Stimulated activated CD8-positive, alpha-beta memory T cell treated with anti-CD3 and anti-CD28 coated beads, Interleukin-7, amount 100 ng/mL, for 1 hour (primary cell): ENCODE measurements around the gene TEKT5.
"Not testable (repeated sequence)": the region's sequence is repeated elsewhere in the genome, so short reads cannot be mapped to it uniquely, and the experiment has no call there.

Experiments used
- DNase-seq, 2 donors: peaks; one replicate each; pipeline ENCODE4 v3.0.0-alpha.2; 2020; ENCODE audit warnings: low read depth in 2 of 2

The TEKT5 gene

DNA sequence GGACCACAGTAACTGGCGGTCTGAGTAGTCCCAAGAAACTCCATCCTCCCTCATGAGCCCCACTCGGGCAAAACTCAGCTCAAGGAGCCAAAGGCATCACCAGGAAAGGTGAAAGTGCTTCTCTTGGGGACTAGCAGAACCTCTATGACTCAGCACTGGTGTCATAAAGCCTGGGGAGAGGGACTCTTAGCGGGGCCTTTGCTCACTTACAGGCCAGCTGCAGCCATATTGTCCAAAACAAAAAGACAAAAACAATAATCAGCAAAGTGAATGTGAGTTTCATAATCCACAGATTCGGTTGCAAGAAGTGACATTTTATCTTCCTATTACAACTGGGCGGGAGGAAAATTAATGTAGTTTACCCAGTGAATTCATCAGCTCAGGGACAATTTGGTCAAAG, at the start of gene TEKT5:
TSS of gene TEKT5 (minus strand) at position 101 of the 400 bp plus-strand sequence. CDS start at position 44, 57 bp downstream.
- DNase-seq = no peak

DNA sequence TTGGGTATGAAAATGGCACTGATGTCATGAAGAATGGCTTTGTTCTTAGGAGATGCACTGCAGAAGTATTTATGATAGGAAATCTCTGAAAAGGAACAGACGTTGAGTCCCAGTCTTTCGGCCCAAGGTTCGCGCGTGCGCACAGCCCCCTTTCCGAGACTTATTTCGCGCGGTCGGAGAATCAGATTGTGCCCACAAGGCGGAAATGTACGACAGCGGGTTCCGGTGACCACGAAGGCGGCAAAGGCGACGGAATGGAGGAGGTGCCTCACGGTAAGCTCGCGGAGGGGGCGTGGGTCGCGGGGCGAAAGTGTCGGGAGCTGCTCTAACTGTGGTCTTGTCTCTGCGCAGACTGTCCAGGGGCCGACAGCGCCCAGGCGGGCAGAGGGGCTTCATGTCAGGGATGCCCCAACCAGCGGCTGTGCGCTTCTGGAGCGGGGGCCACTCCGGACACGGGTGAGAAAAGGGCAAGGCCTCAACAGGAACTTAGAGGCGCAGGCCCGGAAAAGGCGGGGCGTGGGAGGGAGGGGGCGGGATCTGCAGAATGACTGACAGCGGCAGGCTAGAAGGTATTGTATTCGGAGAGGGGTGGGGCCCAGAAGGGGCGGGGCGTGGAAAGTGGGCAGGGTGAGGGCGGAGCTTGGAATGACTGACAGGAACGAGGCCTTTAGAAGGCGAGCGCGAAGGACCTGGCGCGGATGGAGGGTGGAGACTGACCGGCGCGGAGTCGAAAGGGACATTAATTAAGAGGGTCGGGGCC, 49.1 kb upstream of the TEKT5 start, which contains the start of gene NUBP1:
TSS of gene NUBP1 (plus strand) at position 233 of the 760 bp plus-strand sequence. CDS start at position 255, 22 bp downstream.
- DNase-seq = peak; percentile 99

DNA sequence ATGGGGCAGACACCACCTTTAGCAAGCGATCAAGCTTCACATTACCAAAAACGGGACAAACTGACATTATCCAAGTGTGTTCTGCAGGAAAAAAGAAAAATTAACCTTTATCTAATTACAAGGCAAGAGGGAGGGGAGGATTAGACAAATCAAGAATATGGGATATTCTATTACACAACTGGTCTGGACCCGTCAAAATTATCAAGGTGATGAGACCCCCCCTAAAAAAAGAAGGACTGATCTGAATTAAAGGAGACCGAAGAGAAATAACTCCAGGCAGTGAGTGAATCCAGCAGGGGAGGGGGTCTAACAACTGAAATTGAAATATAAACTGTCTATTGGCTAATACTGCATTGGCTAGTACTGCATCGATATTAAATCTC, 48.5 kb upstream of the TEKT5 start:
- DNase-seq = no peak

DNA sequence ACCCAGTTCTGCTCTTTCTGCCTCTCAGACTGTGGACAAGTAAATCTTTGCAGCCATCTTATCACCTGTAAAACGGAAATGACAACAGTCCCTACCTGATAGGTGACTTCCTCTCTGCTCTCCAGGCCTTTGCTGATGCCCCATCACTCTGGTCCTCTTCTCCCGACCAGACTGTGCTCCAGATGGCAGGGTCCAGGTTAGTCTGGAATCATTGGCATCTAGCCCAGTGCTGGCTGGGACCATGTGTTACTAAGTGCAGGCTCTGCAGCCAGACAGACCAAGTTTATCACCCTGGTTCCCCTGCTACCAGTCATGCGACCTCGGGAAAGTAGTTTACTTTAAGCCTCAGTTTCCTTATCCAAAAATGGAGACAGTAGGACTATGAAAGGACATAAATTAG, 47.1 kb upstream of the TEKT5 start:
- no peak for DNase-seq

DNA sequence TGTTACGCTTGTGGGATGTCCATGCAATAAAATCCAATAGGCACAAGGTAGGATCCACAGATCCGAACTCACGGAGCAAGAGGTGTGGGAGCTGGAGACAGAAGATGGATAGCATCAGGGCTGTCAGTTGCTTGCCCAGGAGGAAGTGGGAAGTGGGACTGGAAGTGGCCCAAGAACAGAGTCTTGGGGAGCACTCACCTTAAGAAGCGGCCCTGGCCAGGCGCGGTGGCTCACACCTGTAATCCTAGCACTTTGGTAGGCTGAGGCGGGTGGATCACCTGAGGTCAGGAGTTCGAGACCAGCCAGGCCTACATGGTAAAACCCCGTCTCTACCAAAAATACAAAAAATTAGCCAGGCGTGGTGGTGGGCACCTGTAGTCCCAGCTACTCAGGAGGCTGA, 46.5 kb upstream of the TEKT5 start:
- not testable (repeated sequence) for DNase-seq

DNA sequence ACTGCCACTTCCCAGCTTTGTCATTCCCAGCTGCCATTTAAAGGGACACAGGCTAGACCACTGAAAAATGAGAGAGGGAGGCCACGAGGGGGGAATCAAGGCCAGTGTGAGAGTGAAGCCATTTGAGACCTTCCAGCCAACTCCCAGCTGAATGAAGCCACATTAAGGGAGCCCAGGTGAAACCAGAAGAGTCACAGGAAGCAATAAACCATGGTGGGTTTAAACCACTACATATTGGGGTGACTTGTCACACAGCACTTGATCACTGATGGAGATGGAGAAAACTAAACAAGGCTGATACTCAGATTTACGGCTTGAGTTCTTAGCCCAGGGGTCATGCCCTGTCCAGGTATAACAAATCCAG, 46.1 kb upstream of the TEKT5 start:
- no peak for DNase-seq

DNA sequence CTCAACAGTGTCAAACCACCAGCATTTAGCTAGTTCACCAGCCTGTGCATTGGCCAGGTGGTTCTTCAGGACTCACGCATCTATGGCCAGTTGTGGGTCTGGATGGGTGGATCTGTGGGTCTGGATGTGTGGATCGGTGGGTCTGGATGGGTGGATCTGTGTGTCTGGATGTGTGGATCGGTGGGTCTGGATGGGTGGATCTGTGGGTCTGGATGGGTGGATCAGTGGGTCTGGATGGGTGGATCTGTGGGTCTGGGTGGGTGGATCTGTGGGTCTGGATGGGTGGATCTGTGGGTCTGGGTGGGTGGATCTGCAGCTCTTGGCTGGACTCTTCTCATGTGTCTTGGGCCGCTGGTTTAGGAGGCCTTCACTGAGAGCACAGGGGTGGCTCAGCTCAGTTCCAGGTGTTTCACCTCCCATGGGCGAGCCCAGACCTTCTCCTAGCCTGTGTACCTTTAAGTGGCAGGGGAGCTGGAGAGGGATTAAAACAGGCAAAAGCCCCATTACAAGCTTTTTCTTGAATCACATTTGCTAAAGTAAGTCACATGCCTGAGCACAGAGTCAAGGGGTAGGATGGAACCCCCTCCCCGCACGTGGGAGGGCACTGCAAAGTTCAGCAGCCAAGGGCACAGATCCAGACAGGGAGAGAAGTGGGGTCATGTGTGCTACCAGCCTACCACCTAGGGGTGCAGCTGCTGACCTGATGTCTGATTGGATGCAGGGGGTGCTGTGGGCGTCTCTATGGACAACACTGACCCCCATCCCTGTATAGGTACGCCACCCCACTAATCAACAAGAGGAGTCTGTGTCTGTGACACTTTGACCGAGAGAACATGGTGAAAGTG, 45.5 kb upstream of the TEKT5 start:
- no peak for DNase-seq

DNA sequence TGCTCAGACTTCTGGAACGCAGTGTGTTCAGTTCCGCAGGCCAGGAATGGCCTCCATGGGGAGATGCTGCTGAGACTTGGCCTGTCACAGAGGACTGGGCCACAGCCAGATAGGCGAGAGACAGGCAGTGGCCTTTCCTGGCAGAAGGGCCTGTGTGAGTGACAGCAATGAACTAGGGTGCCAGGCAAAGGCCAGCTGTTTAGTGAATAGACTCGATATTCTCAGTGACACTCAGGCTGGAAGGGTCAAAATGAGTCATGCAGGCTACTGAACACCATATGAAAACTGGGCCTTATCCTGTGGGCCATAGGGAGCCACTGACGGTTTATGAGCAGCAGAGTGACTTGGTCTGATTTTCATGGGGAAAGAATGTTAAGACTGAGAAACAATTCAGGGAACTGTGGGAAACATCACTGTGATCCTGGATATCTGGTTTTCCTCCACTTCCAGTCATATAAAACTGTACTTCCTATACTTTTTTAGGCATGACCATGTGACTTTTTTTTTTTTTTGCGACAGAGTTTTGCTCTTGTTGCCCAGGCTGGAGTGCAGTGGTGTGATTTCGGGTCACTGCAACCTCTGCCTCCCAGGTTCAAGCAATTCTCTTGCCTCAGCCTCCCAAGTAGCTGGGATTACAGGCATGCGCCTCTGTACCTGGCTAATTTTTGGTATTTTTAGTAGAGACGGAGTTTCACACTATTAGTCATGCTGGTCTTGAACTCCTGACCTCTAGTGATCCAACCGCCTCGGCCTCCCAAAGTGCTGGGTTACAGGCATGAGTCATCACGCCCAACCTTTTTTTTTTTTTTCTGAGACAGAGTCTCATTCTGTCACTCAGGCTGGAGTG, 43.7 kb upstream of the TEKT5 start:
- DNase-seq = no peak

DNA sequence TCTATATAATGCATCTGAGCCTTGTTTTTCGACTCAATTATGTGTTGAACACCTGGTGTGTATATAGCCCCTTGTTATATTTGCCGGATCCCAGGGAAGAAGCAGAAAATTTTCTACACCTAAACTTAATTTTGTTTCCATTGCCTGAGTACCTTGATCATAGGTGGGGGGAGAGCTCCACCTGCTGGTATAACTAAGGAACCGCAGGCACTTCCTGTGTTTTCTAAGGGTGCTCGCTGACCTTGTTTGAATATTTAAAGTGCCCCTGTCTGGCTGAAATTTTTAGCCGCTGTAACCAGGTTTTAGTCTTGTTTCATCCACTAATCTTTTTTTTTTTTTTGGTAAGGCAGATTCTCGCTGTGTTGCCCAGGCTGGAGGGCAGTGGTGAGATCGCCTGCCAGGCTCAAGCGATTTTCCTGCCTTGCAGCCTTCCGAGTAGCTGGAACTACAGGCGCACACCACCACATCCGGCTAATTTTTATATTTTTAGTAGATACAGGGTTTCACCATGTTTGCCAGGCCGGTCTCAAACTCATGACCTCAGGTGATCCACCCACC, 42.4 kb upstream of the TEKT5 start:
- DNase-seq = peak; percentile 48 to 49

DNA sequence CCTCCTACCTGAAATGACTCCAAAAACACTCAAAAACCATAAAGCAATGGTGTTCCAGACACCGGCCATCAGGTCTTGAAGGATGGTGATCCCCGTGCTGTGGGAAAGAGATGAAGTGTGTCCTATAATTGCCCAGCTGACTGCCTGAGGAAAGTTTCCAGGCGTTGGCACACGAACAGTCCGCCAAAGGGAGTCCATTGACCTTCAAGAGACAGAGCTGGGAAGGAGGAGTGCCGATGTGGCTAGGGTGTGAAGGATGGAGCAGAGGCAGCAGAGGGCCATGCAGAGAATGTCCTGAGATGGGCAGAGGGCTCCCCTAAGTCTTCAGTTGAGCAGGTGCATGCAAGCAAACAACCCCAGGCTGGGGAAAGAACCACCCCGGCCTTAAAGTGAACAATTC, 37.1 kb upstream of the TEKT5 start:
- DNase-seq = no peak

DNA sequence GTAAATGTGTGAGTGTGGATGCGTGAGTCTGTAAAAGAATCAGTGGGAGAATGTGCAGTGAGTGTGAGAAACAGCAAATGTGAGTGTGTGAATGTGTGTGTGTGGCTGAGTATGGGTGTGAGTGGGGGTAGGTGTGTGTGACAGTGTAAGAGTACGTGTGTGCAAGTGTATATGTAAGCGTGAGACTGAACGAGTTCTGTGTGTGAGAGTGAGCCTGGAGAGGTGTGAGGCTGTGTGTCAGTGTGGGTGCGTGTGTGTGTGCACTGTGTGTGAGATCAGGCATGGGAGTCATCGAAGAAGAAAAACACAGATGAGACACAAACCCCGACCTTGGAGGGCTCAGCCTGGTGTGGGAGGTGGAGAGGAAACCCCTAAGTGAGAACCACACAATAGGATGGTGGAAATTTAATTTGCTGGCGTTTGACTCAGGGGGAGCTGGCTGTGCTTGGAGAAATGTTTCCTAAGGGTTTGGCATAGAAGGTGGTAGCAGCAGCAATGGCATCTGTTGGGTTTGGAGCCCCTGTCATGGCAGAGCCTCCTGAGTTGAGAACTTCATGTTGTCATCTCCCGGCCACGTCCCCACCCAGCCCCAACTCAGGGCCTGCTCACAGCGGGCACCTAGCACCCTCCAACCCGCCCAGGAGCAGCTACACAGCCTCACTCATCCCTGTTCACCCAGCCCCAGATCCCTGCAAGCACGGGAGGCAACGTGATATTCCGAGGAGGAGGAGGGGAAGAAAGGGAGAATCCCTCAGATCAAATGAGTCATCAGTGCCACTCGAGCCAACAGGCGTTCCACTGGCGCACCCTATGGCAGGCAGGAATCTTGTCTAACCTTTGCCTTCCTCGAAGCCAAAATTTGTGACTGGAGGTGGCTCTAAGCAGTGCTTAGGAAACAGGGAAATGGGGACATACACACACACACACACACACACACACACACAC, 34.6 kb upstream of the TEKT5 start:
- DNase-seq = no peak

DNA sequence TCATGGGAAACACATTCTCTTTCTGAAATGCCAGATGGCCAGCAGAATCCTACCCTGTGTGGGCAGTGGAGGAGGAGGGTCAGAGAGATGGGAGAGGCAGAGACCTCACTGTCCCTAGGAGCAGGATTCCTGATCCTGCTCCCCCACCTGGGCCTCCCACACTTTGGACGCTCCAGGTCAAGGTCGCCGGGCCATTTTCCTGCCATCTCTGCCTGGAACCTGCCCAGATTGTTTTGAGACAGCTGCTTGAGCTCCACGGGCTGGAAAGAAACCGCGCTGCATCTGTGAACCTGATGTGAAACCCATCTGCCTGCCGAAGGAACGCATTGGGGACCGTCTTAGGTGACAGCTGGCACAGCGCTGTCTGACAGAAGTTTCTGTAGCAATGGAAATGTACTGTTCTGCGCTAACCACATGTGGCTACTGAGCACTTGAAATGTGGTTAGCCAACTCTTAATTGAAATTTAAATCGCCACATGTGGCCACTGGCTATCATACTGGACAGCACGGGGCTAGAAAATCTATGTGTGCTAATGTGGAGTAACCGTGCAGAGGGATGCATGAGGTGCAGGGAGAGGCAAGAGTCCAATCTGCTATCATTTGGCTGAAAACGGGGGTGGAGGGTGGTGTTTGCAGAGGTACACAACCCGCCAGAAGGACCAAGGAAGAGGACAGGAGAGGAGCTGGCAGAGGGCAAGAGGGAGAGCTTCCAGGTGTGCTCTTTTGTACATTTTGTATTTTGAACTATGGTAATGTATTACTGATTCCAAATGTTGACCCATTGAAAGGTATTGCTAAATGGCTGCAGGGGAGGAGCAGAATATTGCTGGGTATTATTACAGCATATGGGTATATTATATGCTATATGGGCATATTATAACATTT, 33.5 kb upstream of the TEKT5 start:
- DNase-seq = no peak

DNA sequence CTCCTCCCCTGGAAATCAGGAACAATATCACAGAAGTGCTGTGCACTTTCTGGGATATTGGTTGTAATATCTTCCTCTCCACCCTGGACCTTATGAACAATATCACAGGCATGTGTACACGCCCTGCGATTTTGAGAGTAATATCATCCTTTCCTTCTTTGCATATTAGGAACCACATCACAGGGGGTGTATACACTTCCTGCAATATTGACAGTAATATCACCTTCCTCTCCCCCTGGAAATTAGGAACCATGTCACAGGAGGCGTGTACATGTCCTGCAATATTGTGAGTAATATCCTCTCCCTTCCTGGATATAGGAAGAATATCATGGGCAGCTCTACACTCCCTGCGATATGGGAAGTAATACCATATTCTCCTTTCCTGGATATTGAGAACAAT, 14.2 kb upstream of the TEKT5 start:
- DNase-seq = no peak

DNA sequence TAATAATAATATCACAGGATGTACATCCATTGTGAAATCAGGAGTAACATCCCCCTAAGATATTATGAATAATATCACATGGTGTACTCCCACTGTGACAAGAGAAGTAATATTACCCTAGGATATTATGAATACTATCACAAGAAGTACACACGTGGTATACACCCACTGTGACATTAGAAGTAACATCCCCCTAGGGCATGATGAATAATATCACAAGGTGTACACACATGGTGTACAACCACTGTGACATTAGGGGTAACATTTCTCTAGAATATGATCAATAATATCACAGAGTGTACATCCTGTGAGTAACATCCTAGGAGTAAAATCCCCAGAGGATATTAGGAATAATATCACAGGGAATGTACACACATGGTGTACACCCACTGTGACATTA, 5.0 kb upstream of the TEKT5 start:
- DNase-seq = no peak

DNA sequence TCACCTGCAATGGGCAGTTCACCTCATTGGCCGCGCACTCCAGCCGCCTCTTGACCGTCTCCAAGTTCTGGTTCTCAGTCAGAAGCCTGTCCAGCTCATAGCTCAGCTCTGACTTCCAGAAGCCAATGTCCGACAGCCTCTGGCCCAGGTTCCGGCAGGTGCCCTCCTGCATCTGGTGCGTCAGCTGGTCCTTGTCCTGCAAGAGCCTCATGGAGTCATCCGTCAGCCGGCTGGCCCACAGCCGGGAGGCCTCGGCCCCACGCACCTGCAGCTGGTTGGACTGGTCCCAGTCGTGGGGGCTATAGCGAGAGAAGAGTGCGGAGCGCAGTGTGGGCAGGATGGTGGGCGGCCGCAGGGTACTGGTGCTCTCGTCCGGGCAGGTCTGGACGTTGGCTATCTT, 424 bp downstream of the TEKT5 start:
- DNase-seq = no peak

DNA sequence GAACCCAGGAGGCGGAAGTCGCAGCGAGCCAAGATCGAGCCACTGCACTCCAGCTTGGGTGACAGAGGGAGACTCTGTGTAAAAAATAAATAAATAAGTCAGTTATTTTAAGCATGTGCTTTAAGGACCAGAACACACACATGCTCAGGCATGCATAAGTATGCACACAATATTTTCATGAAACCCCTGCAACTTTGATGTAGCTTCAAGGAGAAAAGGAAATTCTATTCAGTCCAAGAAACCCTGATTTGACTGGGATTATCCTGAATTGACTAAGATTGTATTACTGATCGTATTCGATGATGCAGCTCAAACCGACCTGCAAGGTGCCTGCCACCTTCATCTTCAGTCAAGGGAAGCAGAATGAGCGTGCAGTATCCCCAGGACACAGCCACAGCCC, 841 bp downstream of the TEKT5 start:
- no peak for DNase-seq

DNA sequence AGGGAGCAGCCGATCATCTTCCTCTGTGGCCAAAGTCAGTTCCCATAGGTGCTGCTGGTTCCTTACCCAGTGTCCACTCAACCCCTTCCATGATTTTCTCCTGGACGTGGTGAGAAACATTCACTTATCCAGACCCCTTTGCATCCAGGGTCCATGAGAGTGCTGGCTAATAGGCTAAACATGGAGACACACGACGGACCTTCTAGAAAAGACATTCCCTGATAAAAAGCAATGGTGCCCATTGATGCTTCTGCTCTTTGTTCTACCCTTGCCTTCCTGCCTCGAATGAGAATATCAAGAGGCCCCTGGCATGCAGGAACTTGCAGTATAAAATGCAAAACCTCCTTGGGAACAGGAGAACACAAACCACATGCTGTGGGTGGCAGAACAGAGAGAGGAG, 2.3 kb downstream of the TEKT5 start:
- DNase-seq = no peak

DNA sequence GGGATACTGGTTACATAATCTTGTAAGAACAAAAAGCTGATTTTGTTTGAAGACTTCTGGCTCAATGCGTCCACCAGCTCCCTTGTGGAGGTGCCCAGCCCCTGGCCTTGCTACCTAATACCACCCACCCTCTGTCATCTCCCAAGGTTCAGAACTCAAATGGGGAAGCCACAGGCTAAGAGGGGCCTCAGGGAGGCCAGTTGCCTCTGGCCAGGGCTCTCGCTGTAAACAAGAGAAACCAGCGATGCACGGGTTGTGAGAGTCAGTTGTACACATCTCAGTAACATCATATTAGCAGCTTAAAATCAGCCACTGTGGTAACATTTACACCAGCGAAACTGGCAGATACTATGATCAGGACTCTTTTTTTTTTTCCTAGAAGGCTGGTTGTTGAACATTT, 6.0 kb downstream of the TEKT5 start:
- no peak for DNase-seq

DNA sequence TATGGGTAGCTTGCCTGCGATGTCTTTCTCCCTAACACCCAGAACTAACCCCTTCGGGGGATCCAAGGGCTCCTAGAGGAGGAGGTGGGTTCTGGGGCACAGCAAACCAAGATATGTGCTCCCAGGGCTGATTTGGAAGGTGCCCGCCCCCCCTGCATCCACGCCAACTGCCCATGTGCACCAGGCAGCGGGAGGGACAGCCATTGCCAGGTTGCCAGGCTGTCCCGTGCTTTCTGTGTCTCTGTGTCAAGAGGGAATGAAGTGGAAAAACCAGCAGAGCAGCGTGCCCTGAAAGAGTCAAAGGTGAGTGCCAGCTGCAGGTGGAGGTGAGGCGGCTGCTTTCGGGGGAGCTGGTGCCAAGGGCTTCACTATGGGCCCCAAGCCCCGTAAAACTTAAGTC, 6.4 kb downstream of the TEKT5 start:
- no peak for DNase-seq

DNA sequence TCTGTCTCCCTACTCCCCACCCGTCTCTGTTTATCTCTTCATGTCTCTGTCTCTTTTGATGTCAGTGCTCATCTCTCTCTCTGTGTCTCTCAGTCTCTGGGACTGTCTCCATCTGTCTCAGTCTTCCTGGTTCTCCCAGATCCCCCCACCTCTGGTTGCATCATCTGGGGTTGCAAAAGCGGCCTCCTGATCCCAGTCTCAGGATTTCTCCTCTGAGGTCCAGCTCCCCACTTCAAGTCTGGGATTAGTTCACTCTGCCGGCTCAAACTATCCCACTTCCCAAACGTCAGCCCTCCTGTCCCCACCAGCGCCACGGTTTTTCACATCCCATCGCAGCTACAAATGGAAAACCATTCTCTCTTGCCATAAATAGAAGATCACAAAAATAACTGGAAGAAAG, 9.0 kb downstream of the TEKT5 start:
- DNase-seq = no peak
